ENCODE results near the gene RASGEF1B.

DNA sequence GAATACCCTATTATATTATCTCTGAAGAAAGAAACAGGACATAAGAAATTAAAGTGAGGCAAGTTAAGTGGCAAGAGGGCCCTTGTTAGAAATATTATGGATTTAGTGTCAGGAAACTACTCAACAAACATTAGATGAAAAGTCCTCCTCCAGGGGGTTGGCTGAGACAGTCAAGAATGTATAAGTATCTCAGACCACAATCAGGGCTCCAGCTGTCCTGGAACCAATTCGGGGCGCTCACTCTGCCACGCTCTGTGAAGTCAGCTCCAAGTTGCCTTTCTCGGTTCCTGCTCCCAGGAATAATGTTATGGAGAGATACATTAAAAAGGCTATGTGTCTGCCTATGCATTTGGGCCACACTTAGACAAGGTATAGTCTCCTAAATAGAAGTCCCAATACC is 73.3 kb downstream of the RASGEF1B start:
- TF ChIP-seq, protein P1, sequence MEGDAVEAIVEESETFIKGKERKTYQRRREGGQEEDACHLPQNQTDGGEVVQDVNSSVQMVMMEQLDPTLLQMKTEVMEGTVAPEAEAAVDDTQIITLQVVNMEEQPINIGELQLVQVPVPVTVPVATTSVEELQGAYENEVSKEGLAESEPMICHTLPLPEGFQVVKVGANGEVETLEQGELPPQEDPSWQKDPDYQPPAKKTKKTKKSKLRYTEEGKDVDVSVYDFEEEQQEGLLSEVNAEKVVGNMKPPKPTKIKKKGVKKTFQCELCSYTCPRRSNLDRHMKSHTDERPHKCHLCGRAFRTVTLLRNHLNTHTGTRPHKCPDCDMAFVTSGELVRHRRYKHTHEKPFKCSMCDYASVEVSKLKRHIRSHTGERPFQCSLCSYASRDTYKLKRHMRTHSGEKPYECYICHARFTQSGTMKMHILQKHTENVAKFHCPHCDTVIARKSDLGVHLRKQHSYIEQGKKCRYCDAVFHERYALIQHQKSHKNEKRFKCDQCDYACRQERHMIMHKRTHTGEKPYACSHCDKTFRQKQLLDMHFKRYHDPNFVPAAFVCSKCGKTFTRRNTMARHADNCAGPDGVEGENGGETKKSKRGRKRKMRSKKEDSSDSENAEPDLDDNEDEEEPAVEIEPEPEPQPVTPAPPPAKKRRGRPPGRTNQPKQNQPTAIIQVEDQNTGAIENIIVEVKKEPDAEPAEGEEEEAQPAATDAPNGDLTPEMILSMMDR (conservative IDR thresholded peaks at IDR 0.05; ENCODE audit: low read length): no peak
- TF ChIP-seq EZH2phosphoT487 (IDR thresholded peaks at IDR 0.05; ENCODE audit: borderline replicate concordance, low read depth, low read length): no peak

Data from OCI-LY7 (cell line).